Peyer's patch (tissue), 4 donors: Measurements from ENCODE around the gene CAMP.

Source experiments
- POLR2A ChIP-seq, 2 donors: fragments of 450-650 bp; IDR thresholded peaks; one replicate each; pipeline ENCODE4 v1.5.1; 2017; ENCODE audit warnings: antibody characterized with exemption in 2 of 2, mild to moderate bottlenecking in 2 of 2, moderate library complexity in 2 of 2
- TF ChIP-seq, protein P1 (sequence below), 6 experiments: fragments of 450-650 bp in 4 of 6; fragments of 200-600 bp in 2 of 6; sonication (generic) in 1 of 6; IDR thresholded peaks; one replicate each; pipeline ENCODE4 v1.5.1; 2017 to 2019; ENCODE audit warnings: antibody characterized with exemption in 6 of 6, mild to moderate bottlenecking in 3 of 6, moderate library complexity in 1 of 6

GRCh38 chr3:48238531-48239085 is 15.3 kb downstream of the CAMP start:
- TF ChIP-seq, protein P1, sequence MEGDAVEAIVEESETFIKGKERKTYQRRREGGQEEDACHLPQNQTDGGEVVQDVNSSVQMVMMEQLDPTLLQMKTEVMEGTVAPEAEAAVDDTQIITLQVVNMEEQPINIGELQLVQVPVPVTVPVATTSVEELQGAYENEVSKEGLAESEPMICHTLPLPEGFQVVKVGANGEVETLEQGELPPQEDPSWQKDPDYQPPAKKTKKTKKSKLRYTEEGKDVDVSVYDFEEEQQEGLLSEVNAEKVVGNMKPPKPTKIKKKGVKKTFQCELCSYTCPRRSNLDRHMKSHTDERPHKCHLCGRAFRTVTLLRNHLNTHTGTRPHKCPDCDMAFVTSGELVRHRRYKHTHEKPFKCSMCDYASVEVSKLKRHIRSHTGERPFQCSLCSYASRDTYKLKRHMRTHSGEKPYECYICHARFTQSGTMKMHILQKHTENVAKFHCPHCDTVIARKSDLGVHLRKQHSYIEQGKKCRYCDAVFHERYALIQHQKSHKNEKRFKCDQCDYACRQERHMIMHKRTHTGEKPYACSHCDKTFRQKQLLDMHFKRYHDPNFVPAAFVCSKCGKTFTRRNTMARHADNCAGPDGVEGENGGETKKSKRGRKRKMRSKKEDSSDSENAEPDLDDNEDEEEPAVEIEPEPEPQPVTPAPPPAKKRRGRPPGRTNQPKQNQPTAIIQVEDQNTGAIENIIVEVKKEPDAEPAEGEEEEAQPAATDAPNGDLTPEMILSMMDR (IDR thresholded peaks at IDR 0.05), result no peak
- TF ChIP-seq POLR2A (IDR thresholded peaks at IDR 0.05), result no peak
